HG02610 (cell line): ENCODE results near the gene CHD2.

Experiments
- ATAC-seq: cut with Tn5 transposase; IDR thresholded peaks from one replicate; pipeline ENCODE4 v1.9.1; 2021; ENCODE audit warnings: mild to moderate bottlenecking, moderate library complexity; ENCODE audit not compliant: unreplicated experiment

The CHD2 gene

DNA sequence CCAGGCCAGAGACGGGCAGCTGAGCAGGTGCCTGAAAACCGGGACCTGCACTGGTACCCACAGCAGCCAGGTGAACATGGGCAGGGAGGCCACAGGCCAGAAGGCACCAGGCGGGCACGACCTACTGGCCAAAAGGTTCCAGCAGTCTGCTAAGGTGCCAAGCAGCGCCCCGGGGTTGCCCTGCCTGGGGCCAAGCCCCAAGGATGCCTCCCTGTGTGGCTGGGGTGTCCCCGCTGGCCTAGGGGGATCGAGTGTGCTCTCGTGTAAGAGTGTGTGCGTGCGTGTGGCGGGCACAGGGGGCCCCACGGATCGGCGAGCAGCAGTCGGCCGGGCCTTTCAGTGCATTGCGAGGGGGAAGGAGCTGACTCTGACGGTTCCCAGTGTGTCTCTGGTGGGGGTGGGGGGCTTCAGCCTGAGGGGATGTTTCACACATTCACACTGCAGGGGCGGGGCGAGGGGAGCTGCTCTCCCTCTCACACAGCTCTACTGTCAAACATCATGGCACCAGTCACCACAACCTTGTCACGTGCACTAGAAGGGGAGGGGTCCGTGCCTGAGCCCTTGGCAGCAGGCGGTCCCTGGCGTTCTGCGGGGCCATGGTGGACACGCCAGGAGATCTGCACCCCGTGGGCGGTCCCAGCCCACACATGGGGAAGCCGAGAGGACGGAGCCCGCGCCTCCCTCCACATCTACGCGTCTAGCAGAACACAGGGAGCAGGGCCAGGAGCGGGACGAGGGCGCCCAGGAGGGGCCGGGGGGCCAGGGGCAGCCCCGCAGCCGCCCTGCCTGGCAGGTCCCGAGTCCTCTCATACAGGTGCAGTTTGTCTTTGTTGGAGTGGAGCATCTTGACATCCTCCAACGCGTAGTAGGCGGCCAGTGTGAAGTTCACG lies 144.4 kb downstream of the CHD2 start:
- no peak for ATAC-seq

- ATAC-seq: no peak
Measured at GRCh38 chr15:93045191-93045785, 145.2 kb downstream of the CHD2 start.

GRCh38 chr15:93046120-93046519 lies 146.0 kb downstream of the CHD2 start:
- no peak for ATAC-seq

DNA sequence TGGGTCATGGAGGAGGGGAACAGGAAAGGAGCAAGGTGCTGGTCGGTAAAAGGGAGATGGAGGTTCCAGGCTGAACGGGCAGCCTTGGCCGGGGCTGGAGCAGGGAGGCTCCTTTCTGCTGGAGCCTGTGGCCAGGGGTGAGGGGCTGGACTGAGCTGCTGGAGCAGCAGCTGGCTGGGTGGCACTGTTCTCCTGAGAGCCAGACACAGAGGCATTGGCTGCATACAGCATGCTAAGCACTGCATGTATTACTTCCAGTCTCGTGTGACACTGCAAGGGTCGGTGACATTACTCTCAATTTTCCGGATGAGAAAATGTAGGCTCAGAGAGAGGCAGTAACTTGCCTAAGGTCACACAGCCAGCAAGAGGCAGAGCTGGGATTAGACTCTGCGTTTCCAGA lies 146.6 kb downstream of the CHD2 start:
- no peak for ATAC-seq

DNA sequence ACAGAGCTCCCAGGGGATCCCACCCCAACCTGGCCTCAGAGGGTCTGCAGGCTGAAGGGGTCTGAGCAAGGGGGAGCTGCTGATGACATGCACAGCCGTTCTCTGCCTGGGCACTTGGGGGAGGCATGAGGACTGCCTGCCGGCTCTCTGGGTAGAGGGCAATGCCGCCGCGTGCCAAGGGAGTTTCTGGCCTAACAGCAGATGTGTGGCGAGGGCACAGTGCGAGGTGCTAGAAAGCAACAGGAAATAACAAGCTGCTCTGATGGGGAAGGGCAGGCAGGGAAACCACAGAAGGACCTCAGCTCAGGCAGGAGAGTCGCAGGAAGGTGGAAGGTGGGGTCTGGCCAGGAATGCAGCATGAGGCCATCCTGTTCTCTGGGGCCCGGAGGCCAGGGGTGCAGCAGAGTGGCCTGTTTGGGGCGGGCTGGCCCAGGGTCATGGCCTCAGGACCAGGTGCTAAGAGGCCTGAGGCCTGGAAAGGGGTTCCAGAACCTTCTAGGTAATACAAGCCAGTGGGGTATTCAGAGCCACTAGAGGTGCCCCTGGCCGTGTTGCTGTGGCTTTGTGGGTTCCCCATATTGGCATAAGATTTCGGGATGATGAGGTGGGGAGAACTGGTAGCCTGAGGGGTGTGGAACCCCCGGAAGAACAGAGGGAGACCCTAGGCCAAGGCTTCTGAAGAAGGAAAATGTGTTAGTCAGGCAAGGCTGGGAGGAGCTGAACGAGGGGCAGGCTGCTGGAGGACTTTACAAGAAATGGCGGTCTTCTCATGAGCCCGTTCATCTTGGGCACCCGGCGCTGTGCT lies 147.7 kb downstream of the CHD2 start:
- no peak for ATAC-seq

GRCh38 chr15:93048426-93048721 lies 148.2 kb downstream of the CHD2 start:
- no peak for ATAC-seq

GRCh38 chr15:93048759-93049161 lies 148.6 kb downstream of the CHD2 start:
- ATAC-seq: no peak

DNA sequence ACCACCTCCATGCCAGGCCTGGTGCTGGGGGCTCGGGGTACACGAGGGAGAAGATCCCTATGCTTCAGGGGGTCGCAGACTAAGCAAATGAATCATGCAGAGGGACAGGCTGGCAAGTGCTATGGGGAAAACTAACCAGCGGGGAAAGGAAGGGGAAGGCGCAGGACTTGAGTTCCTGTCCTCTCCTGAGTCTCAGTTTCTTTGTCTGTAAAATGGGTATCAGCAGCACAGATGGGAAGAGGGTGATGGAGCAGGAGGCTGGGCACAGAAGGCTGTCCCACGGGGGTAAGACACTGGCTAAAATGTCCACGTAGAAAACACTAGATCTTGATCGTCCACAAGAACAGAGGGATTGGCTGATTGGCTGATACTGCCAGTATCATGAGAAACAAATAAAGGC lies 149.1 kb downstream of the CHD2 start:
- no peak for ATAC-seq

DNA sequence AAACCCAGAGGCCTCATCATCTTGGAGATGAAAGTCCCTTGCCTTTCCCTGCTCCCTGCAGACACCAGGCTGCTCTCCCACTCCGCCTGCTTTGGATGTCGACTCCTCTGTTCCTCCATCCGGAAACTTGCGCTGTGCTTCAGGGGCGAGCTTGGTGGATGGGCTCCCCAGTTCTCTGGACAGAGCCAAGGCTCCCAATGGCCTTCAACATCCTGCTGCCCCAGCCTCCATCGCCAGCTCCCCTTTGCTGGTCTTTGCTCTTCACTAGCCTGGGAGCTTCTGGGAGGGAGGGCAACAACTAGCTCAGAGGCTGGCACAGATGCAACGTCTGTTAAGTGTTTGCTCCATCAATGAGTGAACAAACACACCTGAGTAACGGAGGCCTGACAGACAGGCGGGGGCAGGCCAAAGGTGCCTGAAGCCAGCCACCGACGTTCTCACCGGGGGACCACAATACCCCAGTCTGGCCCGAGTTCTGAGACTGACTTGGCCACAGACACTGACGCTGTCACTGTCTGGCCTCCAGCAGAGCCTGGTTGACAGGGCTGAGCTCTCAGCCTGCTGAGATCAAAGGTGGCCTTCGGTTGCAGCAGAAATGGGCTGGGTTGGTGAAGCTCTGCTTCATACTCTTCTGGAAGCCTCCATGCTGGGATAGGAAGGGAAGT lies 149.9 kb downstream of the CHD2 start:
- ATAC-seq: no peak

DNA sequence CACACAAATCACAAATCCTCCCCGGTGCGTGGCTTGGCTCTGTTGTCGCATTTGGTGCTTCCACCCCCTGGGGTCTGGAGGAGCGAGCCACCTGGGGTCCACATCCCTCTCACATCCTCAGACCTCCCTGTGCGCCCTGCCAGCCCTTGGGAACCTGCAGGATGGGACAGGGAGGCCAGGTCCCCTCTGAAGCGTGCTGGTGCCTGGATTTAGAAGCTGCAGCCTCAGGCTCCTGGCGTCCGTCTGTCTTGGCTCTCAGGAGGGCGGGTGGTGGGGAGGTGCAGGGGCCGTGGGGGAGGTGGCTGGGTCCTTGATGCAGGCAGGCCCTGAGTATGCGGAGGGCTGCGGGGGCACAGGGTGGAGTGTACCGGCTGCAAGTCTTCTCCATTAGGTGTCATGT lies 150.5 kb downstream of the CHD2 start:
- no peak for ATAC-seq

DNA sequence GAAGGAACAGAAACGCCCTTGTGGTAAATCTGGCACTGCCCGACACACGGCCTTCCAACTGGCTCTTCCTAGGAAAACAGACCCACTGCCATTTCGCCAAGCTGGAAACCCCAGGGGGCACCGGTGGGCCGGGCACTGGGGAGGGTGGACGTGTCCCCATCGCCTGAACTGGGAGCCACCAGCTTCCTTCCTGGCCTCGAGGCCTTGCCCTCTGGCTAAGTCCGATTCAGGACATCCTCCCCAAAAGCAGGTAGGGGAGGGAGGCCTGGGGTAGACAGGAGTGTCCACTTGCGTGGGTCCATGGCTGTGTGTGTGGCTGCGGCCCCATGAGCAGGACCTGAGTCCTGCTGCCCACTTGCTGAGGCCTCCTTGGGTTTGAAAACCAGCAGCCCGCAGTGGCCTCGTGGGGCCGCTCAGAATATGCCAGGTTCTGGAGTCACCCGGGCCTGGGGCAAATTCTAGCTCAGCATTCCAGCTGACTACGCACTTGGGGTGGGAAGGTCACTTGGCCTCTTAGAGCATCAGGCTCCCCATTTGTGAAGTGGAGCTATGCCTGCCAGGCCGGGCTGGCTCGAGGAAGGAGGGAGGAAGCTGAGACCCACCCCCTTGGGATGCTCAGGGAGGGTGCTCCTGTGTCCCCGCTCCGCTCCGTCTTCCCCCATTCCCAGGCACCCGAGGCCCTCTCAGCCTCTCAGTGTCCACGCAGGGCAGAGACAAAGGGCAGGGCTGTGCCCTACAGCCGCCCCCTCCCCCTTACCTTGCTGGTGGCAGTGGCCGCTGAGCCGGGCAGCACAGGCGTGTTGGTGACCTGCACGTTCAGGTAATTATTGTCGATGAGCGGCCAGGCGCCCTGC lies 151.3 kb downstream of the CHD2 start:
- no peak for ATAC-seq

DNA sequence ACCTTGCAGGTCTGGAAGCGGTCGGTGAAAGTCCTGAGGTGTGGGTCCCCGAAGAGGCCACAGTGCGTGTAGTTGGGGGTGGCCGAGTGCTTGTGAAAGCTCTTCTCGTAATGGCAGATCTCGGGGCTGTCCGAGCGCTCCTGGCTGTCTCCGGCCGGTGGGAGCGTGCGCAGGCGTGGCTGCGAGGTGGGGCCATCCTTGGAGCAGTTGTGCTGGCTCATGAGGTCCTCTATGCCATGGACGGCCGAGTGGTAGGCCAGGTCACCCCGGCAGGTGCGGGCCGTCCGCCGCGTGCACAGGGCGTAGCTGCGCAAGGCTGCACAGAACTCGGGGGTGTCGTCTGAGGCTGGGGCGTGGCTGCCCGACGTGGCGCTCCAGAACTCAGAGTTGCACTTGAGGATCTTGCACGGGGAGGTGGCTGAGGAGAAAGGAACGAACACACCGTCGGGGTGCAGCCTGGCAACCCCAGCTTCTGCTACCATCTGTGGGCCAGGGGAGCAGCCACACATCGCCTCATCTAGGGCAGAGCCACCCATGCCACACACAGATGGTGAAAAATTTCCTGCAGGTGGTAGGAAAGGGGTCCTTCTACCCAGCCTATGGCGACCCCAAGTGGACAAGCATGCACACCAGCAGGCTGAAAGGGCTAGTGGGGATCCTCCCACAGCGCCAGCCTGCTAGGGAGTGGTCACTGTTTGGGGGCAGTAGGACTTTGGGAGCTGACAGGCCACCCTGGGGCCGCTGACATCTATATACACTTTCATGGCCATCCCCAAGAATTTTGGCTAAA lies 152.2 kb downstream of the CHD2 start:
- no peak for ATAC-seq

GRCh38 chr15:93055211-93055610 lies 155.1 kb downstream of the CHD2 start:
- no peak for ATAC-seq

GRCh38 chr15:93056836-93057235 lies 156.7 kb downstream of the CHD2 start:
- ATAC-seq: no peak

- ATAC-seq: no peak
Measured at GRCh38 chr15:93057618-93058017, 157.5 kb downstream of the CHD2 start.

DNA sequence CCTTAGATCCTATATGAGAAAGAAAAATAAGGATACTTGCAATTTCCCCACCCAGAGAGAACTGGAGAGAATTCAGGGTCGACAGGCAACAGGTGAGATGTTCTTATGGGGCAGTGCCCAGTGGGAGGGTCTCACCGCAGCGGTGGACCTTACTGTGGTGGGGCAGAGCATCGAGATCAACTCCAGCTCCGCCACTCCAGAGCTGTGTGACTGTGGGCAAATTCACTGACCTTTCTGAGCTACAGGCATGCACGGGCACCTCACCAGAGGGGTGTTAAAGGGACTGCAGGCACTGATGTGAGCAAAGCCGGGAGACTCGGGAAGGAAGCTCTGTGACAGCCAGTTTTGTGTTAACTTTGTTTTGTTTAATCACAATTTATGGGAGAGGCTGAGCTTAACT lies 158.0 kb downstream of the CHD2 start:
- no peak for ATAC-seq

GRCh38 chr15:93058904-93059427 lies 158.8 kb downstream of the CHD2 start:
- ATAC-seq: no peak

- no peak for ATAC-seq
Measured at GRCh38 chr15:93059442-93059841, 159.3 kb downstream of the CHD2 start.
